Measurements from ENCODE around the gene SNX13.

SNX13 gene

GRCh38 chr7:17940951-17941431 lies 697 bp upstream of the SNX13 start:
- Histone ChIP-seq H3K27me3 (ENCODE audit: control insufficient read depth, insufficient read depth, low read length) (no peaks in the 10 kb centered on the region), H3K36me3 (ENCODE audit: control insufficient read depth, insufficient read depth, low read length) (no peaks in the 10 kb centered on the region), H3K4me1 (ENCODE audit: control insufficient read depth, insufficient read depth, low read length) (peaks cover 12% of the 10 kb centered on the region), H3K4me3 (ENCODE audit: low read length) (peak overlapping the region; percentile 96), H3K27ac (ENCODE audit: low read depth, low read length) (peak overlapping the region; percentile 86), H3K9ac (ENCODE audit: low read length) (peak overlapping the region; percentile 73)

GRCh38 chr7:17939606-17940301 lies 540 bp downstream of the SNX13 start:
- Histone ChIP-seq H3K4me1 (ENCODE audit: control insufficient read depth, insufficient read depth, low read length) (peaks cover 12% of the 10 kb centered on the region), H3K27ac (ENCODE audit: low read depth, low read length) (peak overlapping the region; percentile 86), H3K4me3 (ENCODE audit: low read length) (peak overlapping the region; percentile 96), H3K27me3 (ENCODE audit: control insufficient read depth, insufficient read depth, low read length) (no peaks in the 10 kb centered on the region), H3K36me3 (ENCODE audit: control insufficient read depth, insufficient read depth, low read length) (no peaks in the 10 kb centered on the region), H3K9ac (ENCODE audit: low read length) (peak overlapping the region; percentile 91)

- H3K4me3 ChIP-seq (ENCODE audit: low read length), result peak overlapping the region; percentile 96
- H3K36me3 ChIP-seq (ENCODE audit: control insufficient read depth, insufficient read depth, low read length), result no peaks in the 10 kb centered on the region
- H3K9ac ChIP-seq (ENCODE audit: low read length), result peak overlapping the region; percentile 41
- peaks cover 12% of the 10 kb centered on the region for H3K4me1 ChIP-seq (ENCODE audit: control insufficient read depth, insufficient read depth, low read length)
- H3K27me3 ChIP-seq (ENCODE audit: control insufficient read depth, insufficient read depth, low read length), result no peaks in the 10 kb centered on the region
- peak overlapping the region; percentile 86 for H3K27ac ChIP-seq (ENCODE audit: low read depth, low read length)
Measured at GRCh38 chr7:17939211-17939605, 1.1 kb downstream of the SNX13 start.

DNA sequence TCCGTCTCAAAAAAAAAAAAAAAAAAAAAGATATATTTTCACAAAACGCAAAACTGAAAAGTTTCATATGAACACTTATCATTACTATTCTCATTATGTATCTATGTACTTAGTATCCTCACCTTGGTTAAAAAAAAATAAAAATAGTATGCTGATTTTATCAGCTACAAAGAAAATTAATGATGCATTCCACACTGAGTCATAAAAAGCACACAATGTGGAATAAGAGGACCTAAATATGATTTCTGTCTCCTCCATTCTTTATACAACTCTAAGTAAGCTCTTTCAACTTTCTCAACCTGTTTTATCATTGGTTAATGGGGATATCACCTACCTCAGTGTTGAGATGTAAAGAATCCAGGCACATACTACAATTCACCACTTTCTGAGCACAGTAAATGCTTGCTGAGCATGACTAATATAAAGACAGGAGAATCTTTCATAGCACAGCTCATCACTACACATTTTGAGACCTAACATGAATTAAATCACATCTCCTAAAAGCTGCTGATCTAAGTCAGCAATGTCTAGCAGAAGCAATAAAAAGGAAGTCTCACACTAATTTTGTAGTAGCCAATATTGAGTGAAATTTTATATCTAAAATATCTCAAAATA lies 2.7 kb downstream of the SNX13 start:
- Histone ChIP-seq H3K4me1 (ENCODE audit: control insufficient read depth, insufficient read depth, low read length) (peaks cover 12% of the 10 kb centered on the region), H3K36me3 (ENCODE audit: control insufficient read depth, insufficient read depth, low read length) (no peaks in the 10 kb centered on the region), H3K27ac (ENCODE audit: low read depth, low read length) (no peak overlapping the region), H3K4me3 (ENCODE audit: low read length) (no peak overlapping the region), H3K9ac (ENCODE audit: low read length) (no peak overlapping the region), H3K27me3 (ENCODE audit: control insufficient read depth, insufficient read depth, low read length) (no peaks in the 10 kb centered on the region)

DNA sequence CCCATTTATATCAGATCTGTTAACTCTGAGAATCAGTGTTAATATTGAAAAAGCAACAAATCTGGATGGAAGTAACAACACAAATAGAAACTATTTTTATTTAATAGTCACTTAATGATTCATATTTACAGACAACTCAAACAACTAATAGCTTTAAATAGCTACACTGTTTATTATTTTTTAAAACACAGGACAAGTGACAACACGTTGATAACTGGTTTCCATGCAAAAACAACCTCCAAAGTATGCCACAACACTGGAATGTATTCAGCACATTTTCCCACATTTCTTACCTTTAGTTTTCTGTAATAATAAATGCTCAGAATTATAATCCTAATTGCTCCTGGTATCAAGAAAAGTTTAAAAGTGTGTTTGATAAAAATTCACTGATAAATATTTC lies 4.0 kb downstream of the SNX13 start:
- peaks cover 12% of the 10 kb centered on the region for H3K4me1 ChIP-seq (ENCODE audit: control insufficient read depth, insufficient read depth, low read length)
- H3K4me3 ChIP-seq (ENCODE audit: low read length), result no peak overlapping the region
- H3K36me3 ChIP-seq (ENCODE audit: control insufficient read depth, insufficient read depth, low read length), result no peaks in the 10 kb centered on the region
- no peak overlapping the region for H3K27ac ChIP-seq (ENCODE audit: low read depth, low read length)
- no peaks in the 10 kb centered on the region for H3K27me3 ChIP-seq (ENCODE audit: control insufficient read depth, insufficient read depth, low read length)
- H3K9ac ChIP-seq (ENCODE audit: low read length), result no peak overlapping the region

DNA sequence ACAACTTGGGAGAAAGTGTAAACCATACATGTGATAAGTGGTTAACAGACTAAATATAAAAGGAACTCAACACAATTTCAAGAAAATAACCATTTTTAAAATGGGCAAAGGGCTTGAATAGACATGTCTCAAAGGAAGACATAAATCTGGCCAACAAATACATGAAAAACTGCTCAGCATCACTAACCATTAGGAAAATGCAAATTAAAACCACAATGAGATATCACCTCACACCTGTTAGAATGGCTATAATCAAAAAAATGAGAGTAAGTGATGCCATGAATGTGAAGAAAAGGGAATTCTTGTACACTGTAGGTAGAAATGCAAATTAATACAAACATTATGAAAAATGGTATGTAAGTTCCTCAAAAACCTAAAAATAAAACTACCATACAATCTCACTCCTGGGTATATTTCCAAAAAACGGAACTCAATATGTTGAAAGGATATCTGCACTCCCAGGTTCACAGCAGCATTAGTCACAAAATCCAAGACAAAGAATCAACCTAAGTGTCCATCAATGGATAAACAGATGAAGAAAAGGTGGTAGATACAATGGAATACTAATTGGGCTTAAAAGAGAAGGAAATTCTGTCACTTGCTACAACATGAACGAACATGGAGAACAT lies 5.6 kb downstream of the SNX13 start:
- Histone ChIP-seq H3K4me1 (ENCODE audit: control insufficient read depth, insufficient read depth, low read length) (peaks cover 8% of the 10 kb centered on the region), H3K27ac (ENCODE audit: low read depth, low read length) (no peak overlapping the region), H3K27me3 (ENCODE audit: control insufficient read depth, insufficient read depth, low read length) (no peaks in the 10 kb centered on the region), H3K36me3 (ENCODE audit: control insufficient read depth, insufficient read depth, low read length) (no peaks in the 10 kb centered on the region), H3K9ac (ENCODE audit: low read length) (no peak overlapping the region), H3K4me3 (ENCODE audit: low read length) (no peak overlapping the region)

DNA sequence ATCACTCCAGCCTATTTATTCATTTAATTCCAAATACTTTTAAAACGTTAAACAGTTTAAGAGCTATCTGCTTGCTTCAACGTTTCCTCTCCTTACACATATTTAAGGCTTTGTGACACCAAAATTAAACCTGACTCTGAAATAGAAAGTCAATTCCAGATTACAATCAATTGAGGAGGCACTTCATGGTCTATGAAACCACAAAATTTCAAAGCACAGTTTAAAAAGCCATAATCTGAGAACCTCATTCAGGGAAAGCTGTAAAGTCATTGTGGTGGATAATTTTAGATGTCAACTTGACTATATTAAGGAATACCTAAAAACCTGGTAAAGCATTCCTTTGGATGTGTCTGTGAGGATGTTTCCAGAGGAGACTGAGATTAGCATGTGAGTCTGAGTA lies 6.2 kb downstream of the SNX13 start:
- Histone ChIP-seq H3K27ac (ENCODE audit: low read depth, low read length) (no peak overlapping the region), H3K4me1 (ENCODE audit: control insufficient read depth, insufficient read depth, low read length) (peaks cover 7% of the 10 kb centered on the region), H3K4me3 (ENCODE audit: low read length) (no peak overlapping the region), H3K36me3 (ENCODE audit: control insufficient read depth, insufficient read depth, low read length) (no peaks in the 10 kb centered on the region), H3K27me3 (ENCODE audit: control insufficient read depth, insufficient read depth, low read length) (no peaks in the 10 kb centered on the region), H3K9ac (ENCODE audit: low read length) (no peak overlapping the region)

GRCh38 chr7:17932770-17933169 lies 7.5 kb downstream of the SNX13 start:
- Histone ChIP-seq H3K9ac (ENCODE audit: low read length) (no peak overlapping the region), H3K27me3 (ENCODE audit: control insufficient read depth, insufficient read depth, low read length) (no peaks in the 10 kb centered on the region), H3K27ac (ENCODE audit: low read depth, low read length) (no peak overlapping the region), H3K4me1 (ENCODE audit: control insufficient read depth, insufficient read depth, low read length) (no peaks in the 10 kb centered on the region), H3K4me3 (ENCODE audit: low read length) (no peak overlapping the region), H3K36me3 (ENCODE audit: control insufficient read depth, insufficient read depth, low read length) (no peaks in the 10 kb centered on the region)

DNA sequence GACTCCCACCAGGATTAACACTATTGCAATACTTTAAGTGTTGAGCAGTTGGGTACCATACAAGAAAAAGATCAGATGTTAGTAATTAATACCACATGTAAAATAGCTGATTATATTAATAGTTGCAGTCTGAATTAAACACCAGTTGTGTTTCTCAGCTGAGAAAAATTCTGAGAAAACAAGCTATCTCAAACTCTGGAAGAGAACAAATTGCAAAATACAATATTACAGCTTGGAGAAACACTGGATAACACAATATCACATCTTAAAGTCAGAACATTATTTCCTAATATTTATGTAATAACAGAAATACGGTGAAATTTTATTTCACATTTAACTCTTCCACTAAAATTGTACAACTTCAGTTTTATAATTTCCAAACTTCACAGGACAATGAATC lies 9.2 kb downstream of the SNX13 start:
- Histone ChIP-seq H3K27ac (ENCODE audit: low read depth, low read length) (no peak overlapping the region), H3K4me1 (ENCODE audit: control insufficient read depth, insufficient read depth, low read length) (no peaks in the 10 kb centered on the region), H3K27me3 (ENCODE audit: control insufficient read depth, insufficient read depth, low read length) (no peaks in the 10 kb centered on the region)

DNA sequence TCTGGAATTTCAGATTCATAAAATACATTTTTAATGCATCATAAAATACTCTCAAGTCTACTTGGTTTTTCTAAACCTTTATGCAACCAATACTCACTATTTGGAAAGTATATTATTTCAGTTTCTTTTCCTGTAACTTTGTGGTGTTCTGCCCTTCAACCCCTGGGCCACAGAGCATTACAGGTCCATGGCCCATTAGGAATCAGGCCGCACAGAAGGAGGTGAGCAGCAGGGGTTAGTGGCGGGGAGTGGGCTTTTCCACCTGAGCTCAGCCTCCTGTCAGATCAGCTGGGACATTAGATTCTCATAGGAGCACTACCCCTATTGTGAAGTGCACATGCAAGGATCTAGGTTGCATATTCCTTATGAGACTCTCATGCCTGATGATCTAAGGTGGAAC lies 9.7 kb downstream of the SNX13 start:
- H3K4me1 ChIP-seq (ENCODE audit: control insufficient read depth, insufficient read depth, low read length), result no peaks in the 10 kb centered on the region
- no peak overlapping the region for H3K4me3 ChIP-seq (ENCODE audit: low read length)
- no peaks in the 10 kb centered on the region for H3K27me3 ChIP-seq (ENCODE audit: control insufficient read depth, insufficient read depth, low read length)
- H3K27ac ChIP-seq (ENCODE audit: low read depth, low read length), result no peak overlapping the region
- H3K9ac ChIP-seq (ENCODE audit: low read length), result no peak overlapping the region
- H3K36me3 ChIP-seq (ENCODE audit: control insufficient read depth, insufficient read depth, low read length), result no peaks in the 10 kb centered on the region

More for the DNA sequence above, 9.2 kb downstream of the SNX13 start:
- H3K4me3 ChIP-seq (ENCODE audit: low read length), result no peak overlapping the region
- H3K36me3 ChIP-seq (ENCODE audit: control insufficient read depth, insufficient read depth, low read length), result no peaks in the 10 kb centered on the region
- no peak overlapping the region for H3K9ac ChIP-seq (ENCODE audit: low read length)

GRCh38 chr7:17929647-17930395 lies 10.5 kb downstream of the SNX13 start:
- Histone ChIP-seq H3K36me3 (ENCODE audit: control insufficient read depth, insufficient read depth, low read length) (no peaks in the 10 kb centered on the region), H3K9ac (ENCODE audit: low read length) (no peak overlapping the region), H3K4me3 (ENCODE audit: low read length) (no peak overlapping the region), H3K4me1 (ENCODE audit: control insufficient read depth, insufficient read depth, low read length) (no peaks in the 10 kb centered on the region), H3K27me3 (ENCODE audit: control insufficient read depth, insufficient read depth, low read length) (no peaks in the 10 kb centered on the region), H3K27ac (ENCODE audit: low read depth, low read length) (no peak overlapping the region)

DNA sequence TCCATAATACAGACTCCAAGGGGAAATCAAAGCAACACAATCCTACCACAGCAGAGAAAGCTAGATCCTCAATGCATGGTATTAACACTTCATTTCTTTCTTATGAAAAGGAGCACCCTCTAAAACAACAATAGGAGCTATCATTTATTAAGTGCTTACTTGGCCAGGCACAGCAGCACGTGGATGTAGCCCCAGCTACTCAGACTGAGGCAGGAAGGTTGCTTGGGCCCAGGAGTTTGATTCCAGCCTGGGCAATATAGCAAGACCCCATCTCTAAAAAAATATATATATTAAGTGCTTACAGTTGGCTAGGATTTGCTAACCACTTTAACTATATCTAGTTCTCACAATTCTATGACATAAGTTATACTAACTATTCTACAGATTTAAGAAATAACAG lies 12.2 kb downstream of the SNX13 start:
- H3K36me3 ChIP-seq (ENCODE audit: control insufficient read depth, insufficient read depth, low read length), result no peaks in the 10 kb centered on the region
- peaks cover 4% of the 10 kb centered on the region for H3K4me1 ChIP-seq (ENCODE audit: control insufficient read depth, insufficient read depth, low read length)
- no peak overlapping the region for H3K27ac ChIP-seq (ENCODE audit: low read depth, low read length)

More for the DNA sequence above, 12.2 kb downstream of the SNX13 start:
- H3K4me3 ChIP-seq (ENCODE audit: low read length), result no peak overlapping the region
- H3K9ac ChIP-seq (ENCODE audit: low read length), result no peak overlapping the region
- no peaks in the 10 kb centered on the region for H3K27me3 ChIP-seq (ENCODE audit: control insufficient read depth, insufficient read depth, low read length)

All from rectal smooth muscle tissue (tissue), 1 donor.